ENCODE measurements around the gene PITPNC1.
A peak's percentile ranks its signal among the peaks of the same experiment; 100 is the strongest.
"Not testable (repeated sequence)": the region's sequence is repeated elsewhere in the genome, so short reads cannot be mapped to it uniquely, and the experiment has no call there.

PITPNC1 gene

GRCh38 chr17:67702861-67703260 is 325.8 kb downstream of the PITPNC1 start:
- not testable (repeated sequence) for DNase-seq

- no peak for DNase-seq
Observed at GRCh38 chr17:67707442-67707841, 330.4 kb downstream of the PITPNC1 start.

- no peak for DNase-seq
Observed at GRCh38 chr17:67708378-67708777, 331.3 kb downstream of the PITPNC1 start.

- DNase-seq: no peak
Observed at GRCh38 chr17:67711916-67712315, 334.8 kb downstream of the PITPNC1 start.

- no peak for DNase-seq
Observed at GRCh38 chr17:67712375-67712774, 335.3 kb downstream of the PITPNC1 start.

GRCh38 chr17:67713169-67713568 is 336.1 kb downstream of the PITPNC1 start:
- no peak for DNase-seq

GRCh38 chr17:67716405-67716798 is 339.3 kb downstream of the PITPNC1 start:
- no peak for DNase-seq

- DNase-seq: no peak
Observed at GRCh38 chr17:67717192-67717623, 340.1 kb downstream of the PITPNC1 start.

GRCh38 chr17:67717624-67718324 is 340.7 kb downstream of the PITPNC1 start, which contains the start of gene NOL11:
NOL11 (plus strand) TSS chr17:67717936; CDS start chr17:67717948, 12 bp downstream.
- peak; percentile 96 for DNase-seq

- no peak for DNase-seq
Observed at GRCh38 chr17:67718325-67718941, 341.4 kb downstream of the PITPNC1 start.

GRCh38 chr17:67725373-67725791 is 348.3 kb downstream of the PITPNC1 start:
- no peak for DNase-seq

- no peak for DNase-seq
Observed at GRCh38 chr17:67725807-67726206, 348.7 kb downstream of the PITPNC1 start.

GRCh38 chr17:67727152-67728039 is 350.3 kb downstream of the PITPNC1 start:
- DNase-seq: not testable (repeated sequence)

GRCh38 chr17:67729903-67730302 is 352.8 kb downstream of the PITPNC1 start:
- no peak for DNase-seq

GRCh38 chr17:67730731-67731130 is 353.6 kb downstream of the PITPNC1 start:
- DNase-seq: no peak

GRCh38 chr17:67733449-67733848 is 356.4 kb downstream of the PITPNC1 start:
- no peak for DNase-seq

GRCh38 chr17:67737145-67737544 is 360.1 kb downstream of the PITPNC1 start:
- no peak for DNase-seq

GRCh38 chr17:67742025-67742424 is 364.9 kb downstream of the PITPNC1 start:
- no peak for DNase-seq

All from NCI-H1105 treated with DMSO at 0.1 percent for 48 hours (cell line).